C4-2B (cell line): ENCODE data around the gene LIPG.

ENCODE experiments used
- ZFX ChIP-seq: fragments of 450-650 bp; IDR thresholded peaks from 2 replicates; pipeline ENCODE4 v1.6.1; 2017
- TF ChIP-seq, protein P1 (sequence below): fragments of 450-650 bp; conservative IDR thresholded peaks from 2 replicates; pipeline ENCODE4 v1.5.1; 2017; ENCODE audit warnings: mild to moderate bottlenecking

DNA sequence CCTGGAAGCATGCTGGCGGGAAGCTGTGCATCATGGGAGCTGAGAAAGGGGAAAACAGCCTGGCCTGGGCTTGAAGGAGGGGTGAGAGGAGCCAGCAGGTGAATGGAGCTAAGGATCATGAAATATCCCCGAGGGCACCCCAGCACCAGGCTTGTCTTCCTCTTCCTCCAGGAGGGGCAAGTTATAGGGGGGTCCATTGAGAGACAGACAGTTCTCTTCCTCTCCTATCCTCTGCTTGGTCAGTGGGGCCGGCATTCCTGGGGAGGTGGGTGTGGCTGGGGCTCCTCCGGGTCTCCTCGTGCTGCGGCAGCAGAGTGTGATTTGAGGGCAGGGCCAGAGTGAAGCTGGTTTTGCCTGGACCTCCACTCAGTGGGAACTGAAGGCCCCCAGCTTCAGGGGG is 78.9 kb downstream of the LIPG start:
- TF ChIP-seq ZFX = no peak
- TF ChIP-seq, protein P1, sequence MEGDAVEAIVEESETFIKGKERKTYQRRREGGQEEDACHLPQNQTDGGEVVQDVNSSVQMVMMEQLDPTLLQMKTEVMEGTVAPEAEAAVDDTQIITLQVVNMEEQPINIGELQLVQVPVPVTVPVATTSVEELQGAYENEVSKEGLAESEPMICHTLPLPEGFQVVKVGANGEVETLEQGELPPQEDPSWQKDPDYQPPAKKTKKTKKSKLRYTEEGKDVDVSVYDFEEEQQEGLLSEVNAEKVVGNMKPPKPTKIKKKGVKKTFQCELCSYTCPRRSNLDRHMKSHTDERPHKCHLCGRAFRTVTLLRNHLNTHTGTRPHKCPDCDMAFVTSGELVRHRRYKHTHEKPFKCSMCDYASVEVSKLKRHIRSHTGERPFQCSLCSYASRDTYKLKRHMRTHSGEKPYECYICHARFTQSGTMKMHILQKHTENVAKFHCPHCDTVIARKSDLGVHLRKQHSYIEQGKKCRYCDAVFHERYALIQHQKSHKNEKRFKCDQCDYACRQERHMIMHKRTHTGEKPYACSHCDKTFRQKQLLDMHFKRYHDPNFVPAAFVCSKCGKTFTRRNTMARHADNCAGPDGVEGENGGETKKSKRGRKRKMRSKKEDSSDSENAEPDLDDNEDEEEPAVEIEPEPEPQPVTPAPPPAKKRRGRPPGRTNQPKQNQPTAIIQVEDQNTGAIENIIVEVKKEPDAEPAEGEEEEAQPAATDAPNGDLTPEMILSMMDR = no peak
